ENCODE measurements around the gene TTLL11.
A peak's percentile ranks its signal among the peaks of the same experiment; 100 is the strongest.
"Not testable (repeated sequence)": the region's sequence is repeated elsewhere in the genome, so short reads cannot be mapped to it uniquely, and the experiment has no call there.

Gene TTLL11

DNA sequence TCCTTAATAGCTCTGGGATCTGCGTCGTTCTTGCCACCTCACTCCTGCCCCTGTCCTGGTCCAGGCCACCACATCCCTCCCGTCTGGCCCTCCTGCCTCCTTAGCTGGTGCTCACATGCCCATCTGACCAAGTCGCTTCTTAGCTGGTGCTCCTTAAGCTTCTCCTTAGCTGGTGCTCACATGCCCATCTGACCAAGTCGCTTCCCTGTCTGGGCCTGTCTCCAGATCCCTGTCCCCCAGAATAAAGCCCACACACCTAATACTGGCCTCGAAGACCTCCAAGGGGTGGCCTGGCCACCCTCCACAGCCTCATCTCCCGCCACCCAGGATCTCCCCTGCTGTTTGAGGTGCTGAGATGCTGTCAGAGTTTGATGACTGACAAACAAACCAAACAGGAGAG, 31.4 kb upstream of the TTLL11 start:
- no peak for DNase-seq

DNA sequence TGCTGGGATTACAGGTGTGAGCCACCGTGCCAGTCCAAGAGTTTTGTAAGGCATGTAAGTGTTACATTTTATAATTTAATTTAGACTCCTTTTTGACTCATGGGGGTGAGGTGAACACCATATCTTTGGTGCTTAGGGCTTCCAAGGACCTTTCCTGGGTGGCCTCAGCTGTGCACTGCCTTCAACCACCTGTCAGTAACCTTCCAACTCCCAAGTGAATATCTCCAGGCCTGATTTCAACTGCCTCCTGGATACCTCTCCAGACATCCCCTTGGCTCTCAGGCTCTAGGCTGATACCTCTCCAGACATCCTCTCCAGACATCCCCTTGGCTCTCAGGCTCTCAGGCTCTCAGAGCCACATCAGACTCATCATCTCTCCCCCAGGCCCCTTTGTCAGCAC, 30.9 kb upstream of the TTLL11 start:
- no peak for DNase-seq

DNA sequence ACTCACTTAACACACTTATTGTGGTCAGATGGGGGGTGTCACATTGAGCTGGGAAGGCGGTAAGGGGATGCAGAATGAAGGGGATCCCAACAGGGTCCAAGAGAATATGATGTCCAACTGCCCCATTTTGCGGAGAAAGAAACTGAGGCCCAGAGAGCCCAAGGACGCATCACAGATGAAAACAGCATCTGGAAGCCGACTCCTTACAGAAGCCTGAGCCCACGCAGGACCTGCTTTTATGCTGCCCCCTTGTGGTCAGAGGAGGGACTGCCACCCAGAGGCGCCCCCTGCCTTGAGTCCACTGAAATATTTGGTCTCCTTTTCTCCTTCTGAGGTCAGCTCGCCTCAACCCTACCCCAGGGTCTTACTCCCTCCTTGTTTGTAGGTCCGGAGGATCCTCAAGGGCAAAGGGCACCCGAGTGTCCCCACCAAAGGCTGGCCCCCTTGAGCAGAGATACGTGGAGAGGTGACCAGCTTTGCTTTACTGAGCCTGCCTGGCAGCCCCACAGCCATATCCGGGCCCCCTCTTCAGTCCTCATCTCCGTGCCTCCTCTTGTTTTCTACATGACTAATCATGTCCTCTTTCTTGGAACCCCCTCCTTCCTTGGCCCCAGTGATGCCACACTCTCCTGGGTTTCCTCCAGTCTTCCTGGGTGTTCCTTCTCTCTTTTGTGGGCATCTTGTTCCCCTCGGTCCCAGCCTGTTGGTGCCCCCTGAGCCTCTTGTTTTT, 30.0 kb upstream of the TTLL11 start:
- DNase-seq, result peak; percentile 55 to 66

DNA sequence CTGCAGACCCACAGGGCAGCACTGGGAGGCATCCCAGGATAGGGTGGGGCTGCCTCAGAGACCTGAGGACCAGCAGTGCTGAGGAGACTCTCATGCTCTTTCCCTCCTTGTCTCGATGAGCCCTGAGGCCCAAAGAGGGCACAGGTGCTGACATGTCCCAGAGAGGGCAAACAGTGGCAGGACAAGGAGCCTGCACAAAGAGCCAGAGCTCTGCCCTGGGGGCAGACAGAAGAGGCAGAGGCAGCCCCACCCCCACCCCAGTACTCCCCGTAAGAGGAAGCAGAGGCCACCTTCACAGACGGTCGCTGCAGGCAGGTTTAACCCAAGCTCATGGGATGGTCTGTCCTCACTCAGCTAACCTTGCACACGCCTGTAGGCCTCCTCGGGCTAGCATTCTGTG, 29.4 kb upstream of the TTLL11 start:
- no peak for DNase-seq

DNA sequence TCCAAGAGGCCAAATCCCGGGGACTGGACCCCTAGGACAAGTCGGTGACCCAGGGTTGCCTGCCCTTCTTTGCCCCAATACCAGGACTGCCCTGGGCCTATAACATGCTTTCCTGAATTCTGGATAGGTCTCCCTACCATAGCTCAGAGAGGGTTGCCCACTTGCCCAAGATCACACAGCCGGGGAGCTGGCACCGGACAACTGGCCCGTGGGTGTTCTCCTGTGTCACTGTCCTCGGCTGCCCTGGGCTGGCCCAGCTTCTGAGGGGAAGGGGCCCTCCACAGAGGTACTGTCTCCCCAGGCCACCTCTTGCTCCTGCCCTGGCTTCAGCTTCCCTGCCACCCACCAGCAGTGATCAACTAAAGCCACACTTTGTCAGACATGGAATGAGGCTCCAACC, 28.8 kb upstream of the TTLL11 start:
- DNase-seq, result no peak

DNA sequence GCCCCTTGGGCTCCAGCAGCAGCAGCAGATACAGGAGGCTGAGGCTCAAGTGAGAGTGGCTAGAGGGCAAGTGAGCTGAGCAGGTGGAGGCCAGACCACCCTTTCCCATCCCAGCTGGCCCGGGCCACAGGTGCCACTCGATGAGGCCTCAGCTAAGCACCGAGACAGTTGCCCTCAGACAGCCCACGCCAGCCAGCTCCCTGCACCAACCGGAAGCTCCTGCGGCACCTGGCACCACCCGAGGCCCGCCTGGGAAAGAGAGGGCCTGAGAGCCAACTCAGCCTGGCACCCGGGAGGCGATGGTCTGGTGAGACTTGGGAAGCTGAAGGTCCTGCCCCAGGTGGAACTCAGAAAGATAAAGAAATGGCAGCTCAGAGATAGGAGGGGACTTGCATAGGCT, 28.3 kb upstream of the TTLL11 start:
- DNase-seq, result no peak

DNA sequence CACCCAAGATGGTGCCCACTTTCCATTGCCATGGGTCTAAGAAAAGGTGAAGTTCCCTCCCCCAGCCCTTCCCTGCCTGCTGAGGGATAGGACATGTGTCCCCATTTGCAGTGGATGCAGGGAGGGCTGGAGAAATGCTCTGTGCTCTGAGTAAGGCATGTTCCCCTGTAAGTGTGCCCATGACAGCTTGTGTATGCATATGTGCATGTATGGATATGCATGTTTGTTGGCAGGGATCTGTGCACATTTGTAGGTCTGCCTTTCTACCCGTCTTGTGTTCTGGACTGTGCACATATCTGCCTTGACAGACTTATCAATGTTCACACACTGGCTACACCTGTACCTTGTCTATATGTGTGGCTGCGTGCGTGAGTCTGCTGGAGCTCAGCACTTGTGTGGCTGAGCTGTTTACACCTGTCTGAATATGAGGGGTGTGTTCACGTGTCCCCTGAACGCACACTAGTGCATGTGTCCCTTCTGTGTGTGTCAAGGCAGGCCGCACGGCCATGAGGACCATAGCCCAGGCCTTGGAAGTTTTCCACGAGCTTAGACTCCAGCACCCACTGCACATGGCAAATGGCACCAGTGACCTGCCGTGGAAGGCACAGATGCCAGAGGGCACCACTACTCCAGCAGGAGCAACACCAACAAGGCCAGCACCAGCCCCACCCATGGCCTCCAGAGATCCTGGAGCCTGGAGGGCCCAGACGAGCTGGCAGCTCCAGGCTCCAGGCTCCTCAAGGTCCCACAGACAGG, 27.4 kb upstream of the TTLL11 start:
- no peak for DNase-seq

DNA sequence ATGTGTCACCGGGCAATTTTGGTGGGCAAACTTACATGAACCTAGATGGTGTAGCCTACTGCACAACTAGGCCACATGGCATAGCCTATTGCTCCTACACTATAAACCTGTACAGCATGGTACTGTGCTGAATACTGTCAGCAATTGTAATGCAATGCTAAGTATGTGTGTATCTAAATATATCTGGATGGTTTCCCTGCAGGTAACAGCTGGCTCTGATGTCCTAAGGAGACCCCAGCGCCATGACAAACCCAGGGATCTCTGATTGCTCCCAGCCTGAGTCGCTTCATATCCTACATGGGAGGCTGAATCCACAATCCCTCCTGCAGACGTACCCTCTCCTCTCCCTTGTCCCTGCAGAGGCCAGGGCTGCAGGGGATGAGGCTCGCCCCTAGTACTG, 26.6 kb upstream of the TTLL11 start:
- no peak for DNase-seq

DNA sequence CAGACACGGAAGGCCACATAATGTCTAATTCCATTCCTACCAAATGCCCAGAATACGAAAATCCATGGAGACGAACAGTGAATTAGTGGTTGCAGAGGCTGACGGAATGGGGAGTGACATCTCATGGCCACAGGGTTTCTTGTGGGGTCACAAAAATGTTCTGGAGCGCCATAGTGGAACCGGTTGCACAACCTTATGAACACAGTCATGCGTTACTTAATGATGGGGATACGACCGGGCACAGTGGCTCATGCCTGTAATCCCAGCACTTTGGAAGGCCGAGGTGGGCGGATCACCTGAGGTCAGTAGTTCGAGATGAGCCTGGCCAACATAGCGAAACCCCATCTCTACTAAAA, 26.0 kb upstream of the TTLL11 start:
- DNase-seq, result no peak

DNA sequence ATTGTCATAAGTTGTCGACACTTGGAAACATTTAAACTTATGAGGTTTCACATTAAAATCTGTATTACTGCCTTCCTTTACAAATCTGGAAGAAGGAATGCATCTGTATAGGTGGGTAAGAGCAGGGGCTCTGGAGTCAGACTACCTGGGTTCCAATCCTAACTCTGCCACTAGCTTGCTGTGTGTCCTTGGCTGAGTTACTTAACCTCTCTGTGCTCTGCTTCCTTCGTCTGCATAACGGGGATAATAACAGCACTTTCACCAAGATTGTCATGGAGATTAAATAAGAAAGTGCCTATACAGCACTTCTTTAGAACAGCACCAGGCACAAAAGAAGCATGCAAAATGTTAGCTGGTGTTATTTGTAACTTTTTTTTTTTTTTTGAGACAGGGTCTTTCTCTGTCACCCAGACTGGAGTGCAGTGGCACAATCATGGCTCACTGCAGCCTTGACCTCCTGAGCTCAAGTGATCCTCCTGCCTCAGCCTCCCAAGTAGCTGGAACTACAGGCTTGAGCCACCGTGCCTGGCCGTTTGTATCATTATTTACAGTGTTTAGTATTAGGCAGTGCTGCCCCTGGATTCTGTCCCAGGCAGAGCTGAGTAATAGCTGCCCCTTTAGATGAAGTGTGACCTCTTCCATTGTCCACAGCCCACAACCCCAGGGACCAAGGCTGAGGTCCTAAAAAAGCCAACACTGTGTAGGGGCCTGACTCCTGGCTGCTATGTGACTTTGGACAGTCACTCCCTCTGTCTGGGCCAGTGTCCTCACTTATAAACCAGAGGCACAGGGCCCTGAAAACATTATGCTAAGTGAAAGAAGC, 25.4 kb upstream of the TTLL11 start:
- no peak for DNase-seq

DNA sequence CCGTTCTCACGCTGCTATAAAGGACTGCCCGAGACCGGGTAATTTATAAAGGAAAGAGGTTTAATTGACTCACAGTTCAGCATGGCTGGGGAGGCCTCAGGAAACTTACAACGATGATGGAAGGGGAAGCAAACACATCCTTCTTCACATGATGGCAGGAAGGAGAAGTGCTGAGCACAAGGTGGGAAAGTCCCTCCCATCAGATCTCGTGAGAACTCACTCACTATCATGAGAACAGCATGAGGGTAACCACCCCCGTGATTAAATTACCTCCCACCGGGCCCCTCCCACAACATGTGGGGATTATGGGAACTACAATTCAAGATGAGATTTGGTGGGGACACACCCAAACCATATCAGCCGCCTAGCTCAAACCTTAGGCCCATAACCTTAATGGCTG, 24.1 kb upstream of the TTLL11 start:
- DNase-seq, result not testable (repeated sequence)

DNA sequence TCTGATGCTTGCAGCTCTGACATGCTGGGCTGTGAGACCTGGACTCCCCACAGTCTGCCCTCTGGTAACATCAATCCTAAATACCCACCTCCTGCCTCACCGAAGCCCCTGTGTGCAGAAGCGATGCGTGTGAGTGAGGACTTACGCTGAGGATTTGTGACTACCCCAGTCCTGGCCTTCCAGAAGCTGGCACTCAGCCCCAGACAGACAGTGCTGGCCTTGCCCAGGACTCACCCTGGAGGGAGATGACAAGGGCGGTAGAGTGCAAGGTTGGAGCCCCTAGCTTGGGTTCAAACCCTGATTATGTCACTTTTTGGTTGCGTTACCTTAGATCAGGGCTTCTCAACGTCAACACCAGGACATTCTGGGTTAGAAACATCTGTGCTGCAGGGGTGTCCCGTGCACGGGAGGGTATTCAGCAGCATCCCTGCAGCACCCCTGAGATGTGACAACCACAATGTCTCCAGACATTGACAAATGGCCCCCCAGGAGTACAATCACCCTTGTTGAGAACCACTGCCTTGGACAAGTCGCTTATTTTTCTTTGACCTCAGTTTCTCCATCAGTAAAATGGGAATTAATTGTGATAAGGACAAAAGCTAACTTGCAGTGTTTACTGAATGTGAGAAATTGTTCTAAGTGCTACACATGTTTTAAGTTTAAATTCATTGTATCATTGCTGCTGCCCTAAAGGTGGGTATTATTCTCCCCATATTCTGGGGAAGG, 23.5 kb upstream of the TTLL11 start:
- DNase-seq, result no peak

DNA sequence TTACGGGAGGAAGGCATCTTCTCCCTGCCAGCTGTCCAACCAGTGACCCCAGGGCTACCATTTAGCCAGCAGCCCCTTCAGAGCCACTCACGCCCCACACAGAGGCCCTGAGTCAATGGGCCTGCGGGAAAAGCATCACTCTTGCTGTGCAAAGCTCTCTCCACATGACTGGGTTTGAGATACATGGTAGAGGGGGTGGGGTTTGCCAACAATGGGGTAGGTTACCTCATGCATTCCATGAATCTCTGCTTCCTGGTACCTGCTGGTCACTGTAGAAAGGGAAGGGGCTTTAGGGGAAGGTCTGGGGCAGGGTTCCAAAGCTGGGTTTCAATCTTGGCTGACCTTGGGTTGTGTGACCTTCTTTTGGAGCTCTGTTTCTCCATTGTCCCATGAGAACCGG, 22.9 kb upstream of the TTLL11 start:
- DNase-seq, result no peak

DNA sequence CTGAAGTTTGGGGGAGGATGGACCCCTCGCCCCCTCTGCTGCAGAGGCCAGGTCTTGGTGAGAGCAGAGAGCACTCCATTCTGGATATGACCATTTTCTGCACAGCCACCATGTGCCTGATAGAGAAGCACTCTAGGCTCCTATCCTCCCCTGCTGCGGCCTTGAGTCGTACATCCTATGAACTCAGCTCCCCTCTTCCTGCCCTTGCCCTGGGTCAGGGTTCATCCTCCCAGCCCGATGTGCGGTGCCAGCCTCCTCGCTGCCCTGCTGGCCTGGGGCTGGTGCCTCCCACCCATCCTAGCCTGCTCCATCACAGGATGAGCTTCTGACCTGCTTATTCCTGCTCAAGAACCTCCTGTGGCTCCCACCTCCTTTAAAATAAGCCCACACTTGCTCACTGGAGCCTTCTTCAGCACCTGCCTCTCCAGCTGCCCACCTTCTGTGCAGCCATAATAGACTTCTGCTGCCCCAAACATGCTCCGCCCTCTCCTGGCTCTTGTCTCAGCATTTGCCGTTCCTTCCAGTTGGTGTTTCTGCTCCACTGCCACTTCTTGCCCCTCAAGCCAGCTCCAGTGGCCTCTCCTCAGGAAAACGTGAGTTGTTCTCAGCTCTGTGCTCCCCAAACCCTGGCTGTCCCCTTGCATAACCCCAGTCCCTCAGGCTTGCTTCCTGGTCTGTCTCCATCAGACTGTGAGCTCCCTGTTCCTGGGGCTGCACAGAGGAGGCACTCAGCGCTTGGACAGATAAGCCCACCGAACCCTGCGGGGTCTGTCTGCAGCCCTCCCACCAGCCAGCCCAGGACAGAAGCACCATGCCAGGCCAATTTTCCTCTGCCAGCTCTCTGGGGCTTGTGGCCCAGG, 22.3 kb upstream of the TTLL11 start:
- no peak for DNase-seq

DNA sequence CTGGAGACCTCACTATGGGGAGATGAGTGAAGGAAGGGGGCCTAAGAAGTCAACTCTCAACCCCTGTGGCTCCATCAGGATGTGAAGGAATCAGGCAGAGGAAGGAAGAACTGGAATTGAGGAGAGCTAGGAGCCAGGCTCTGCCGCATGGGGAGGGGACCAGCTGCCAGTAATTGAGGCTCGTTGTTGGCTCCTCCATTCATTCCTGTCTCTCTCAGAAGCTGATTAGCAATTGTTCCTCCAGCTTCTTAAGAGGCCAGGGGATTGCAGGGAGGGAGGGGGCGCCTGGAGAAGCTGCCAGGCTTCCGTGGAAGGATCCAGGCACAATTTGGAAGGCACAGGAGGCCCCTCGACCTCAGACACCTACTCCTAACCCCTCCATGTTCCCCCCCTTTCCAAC, 20.5 kb upstream of the TTLL11 start:
- DNase-seq, result no peak

DNA sequence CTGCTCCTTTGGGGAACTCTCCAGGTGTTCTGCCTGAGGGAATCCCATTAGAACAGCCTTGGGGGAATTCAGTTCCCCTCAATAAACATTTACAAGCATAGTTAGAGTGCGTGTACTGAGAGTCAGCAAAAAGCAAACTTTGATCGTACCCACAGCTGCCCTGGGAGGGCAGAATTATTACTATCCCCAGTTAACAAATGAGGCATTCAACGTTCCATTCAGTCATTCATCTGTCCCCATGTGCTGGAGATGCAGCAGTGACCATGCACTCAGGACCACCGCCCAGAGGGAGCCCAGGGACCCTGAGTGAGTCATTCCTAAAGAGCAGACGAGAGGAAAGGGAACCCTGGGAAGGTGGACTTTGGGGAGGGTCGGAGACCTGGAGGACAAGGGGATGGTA, 19.1 kb upstream of the TTLL11 start:
- no peak for DNase-seq

DNA sequence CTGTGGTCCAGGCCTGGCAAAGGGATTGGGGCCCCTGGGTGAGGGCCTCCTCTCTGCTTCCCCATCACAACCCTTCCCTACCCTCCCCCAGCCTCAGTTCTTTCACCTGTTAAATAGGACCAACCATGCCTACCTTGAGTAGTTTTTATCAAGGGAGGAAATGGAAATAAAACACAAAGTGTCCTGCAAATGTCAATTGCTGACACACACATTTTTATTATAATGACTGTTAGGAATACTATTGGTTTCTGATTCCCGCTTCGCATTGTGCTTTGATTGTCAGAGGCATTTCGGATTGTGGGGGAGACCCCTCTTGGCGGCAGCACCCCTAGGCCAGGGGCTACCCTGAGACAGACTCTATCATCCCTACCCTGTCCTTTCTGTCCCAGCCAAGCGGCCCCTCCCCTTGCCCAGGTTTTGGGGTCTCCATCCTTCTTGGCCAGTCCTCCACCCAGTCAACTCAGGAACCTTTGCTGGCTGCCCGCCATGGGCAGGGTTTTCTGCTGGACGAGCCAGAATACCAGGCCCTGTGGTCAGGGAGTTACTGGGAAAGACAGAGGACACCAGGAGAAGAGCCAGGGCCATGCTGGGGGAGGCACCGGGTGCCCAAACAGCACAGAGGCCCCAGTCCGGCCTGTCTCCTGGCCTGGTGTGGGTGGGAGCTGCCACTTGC, 18.4 kb upstream of the TTLL11 start:
- no peak for DNase-seq

DNA sequence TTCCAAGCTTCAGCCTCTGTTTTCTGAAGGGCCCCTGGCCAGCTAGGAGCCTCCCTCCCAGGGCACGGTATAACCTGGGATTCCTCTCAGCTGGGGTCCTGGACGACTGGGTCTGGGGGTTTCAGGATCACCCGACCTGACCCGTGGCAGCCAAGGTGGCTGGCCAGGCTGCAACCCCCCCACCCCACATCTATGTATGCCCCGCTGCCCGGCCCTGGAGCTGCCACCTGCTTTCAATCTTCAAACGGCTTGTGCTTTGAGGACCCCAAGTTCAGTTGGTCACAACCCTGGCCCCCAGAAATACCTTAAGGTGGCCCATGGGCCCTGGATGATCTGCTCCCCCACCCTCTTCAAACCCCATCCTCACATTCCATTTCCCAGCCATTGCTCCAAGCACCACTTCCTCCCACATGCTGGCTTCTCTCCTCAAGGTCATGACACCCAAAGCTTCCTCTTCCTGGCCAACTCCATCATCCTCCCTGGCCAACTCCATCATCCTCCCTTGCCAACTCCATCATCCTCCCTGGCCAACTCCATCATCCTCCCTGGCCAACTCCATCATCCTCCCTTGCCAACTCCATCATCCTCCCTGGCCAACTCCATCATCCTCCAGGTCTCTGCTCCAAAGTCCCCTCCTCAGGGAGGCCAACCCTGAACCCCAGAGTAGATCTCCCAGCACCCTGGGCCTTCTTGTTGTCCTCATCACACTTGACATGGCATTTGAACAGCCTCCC, 17.2 kb upstream of the TTLL11 start:
- DNase-seq, result no peak

DNA sequence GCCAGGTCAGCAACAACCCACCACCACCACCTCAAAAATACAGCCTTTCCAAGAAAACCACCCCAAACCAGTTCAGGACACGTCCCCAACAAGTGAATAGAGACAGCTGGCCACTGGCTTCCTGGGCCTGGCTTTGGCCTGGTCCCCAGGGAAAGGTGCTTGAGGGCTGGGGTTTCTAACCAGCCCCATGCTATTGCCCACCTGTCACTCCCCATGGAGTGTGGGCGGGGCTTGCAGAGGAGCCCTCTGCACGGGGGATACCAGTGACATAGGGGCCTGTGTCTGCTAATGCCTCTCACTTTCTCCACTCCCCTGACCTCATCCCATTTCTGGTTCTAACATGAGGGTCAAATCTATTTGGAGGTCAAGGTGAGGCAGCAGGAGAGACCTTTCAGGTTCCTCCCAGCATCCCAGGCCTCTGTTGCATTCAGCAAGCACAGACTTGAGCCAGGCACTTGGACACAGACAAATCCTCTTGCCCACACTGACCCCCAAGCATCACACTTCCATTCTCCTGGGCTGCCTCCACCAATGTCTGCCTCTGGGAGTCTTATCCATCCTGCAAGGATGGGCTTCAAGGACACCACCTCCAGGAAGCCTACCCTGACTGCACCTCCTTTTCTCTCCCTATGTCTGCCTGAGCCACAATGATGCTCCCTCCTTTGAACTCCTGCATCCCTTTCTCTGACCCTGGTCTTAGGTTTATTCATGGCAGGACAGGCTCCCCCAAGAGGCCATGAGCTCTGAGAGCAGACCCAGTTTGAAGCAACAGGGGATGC, 16.1 kb upstream of the TTLL11 start:
- DNase-seq, result no peak

DNA sequence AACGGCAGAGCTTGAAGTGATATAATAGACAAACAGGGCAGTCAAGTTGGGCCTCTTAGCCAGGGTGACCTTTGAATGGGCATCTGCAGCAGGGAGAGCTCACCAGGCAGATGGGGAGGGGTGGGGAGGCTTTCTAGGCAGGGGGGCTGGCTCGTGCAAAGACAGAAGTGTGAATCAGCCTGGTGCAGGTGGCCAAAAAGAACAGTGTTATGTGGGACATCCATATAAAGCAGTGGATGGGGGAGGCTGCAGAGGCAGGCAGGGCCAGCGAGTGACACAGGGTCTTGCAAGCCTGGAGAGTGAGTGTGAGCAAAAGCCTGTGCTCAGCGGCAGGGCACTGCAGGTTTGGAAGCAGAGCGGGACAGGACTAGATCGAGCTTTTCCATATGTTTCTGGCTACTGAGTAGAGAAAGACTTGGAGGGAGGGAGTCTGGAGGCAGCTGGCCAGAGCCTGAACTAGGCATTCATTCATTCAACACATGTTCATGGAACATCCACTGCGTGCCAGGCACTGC, 14.2 kb upstream of the TTLL11 start:
- DNase-seq, result no peak
